H9 (cell line): ENCODE results near the gene LTF. TPM values are rescaled to one million over a fixed set of nuclear protein-coding genes. Genes with fewer than 3 reads are reported as not detected.

ENCODE experiments used
- DNase-seq: peaks from one replicate; pipeline ENCODE4 v3.0.0-alpha.2; 2017
- H2AFZ ChIP-seq: one replicate; pipeline ENCODE4 v1.6.1; 2013; ENCODE audit warnings: mild to moderate bottlenecking, low read length, control low read depth, moderate library complexity
- H2AK5ac ChIP-seq: 2 replicates; pipeline ENCODE4 v1.6.1; 2013; ENCODE audit warnings: low read length, control low read depth, mixed read lengths; ENCODE audit not compliant: insufficient read length
- H2BK120ac ChIP-seq: one replicate; pipeline ENCODE4 v1.6.1; 2013; ENCODE audit warnings: low read depth, mild to moderate bottlenecking, low read length, control low read depth, inconsistent platforms; ENCODE audit not compliant: poor library complexity, severe bottlenecking
- H2BK12ac ChIP-seq: 2 replicates; pipeline ENCODE4 v1.6.1; 2013; ENCODE audit warnings: low read length, control low read depth, mixed read lengths, low read depth; ENCODE audit not compliant: insufficient read length
- H2BK15ac ChIP-seq: 2 replicates; pipeline ENCODE4 v1.6.1; 2013; ENCODE audit warnings: low read depth, low read length, control low read depth
- H2BK20ac ChIP-seq: one replicate; pipeline ENCODE4 v1.6.1; 2013; ENCODE audit warnings: low read depth, mild to moderate bottlenecking, low read length, control low read depth, inconsistent platforms; ENCODE audit not compliant: poor library complexity, severe bottlenecking
- H2BK5ac ChIP-seq: 2 replicates; pipeline ENCODE4 v1.6.1; 2013; ENCODE audit warnings: low read length, control low read depth, mixed read lengths; ENCODE audit not compliant: insufficient read length
- H3K14ac ChIP-seq: 2 replicates; pipeline ENCODE4 v1.6.1; 2013; ENCODE audit warnings: low read length, control low read depth; ENCODE audit not compliant: insufficient read depth
- H3K18ac ChIP-seq: 2 replicates; pipeline ENCODE4 v1.6.1; 2013; ENCODE audit warnings: low read depth, mild to moderate bottlenecking, mixed read lengths, low read length, control low read depth; ENCODE audit not compliant: insufficient read length
- H3K23ac ChIP-seq: 2 replicates; pipeline ENCODE4 v1.6.1; 2013; ENCODE audit warnings: low read length, control low read depth, mixed read lengths, low read depth; ENCODE audit not compliant: insufficient read length
- H3K23me2 ChIP-seq: 2 replicates; pipeline ENCODE4 v1.6.1; 2013; ENCODE audit warnings: low read depth, mild to moderate bottlenecking, mixed read lengths, low read length, control low read depth; ENCODE audit not compliant: insufficient read length, poor library complexity, severe bottlenecking
- H3K27ac ChIP-seq: 2 replicates; pipeline ENCODE4 v1.5.1; 2013; ENCODE audit warnings: low read length, control low read depth, mixed read lengths, low read depth; ENCODE audit not compliant: insufficient read length
- H3K27me3 ChIP-seq: 2 replicates; pipeline ENCODE4 v1.6.1; 2013; ENCODE audit warnings: low read length, control low read depth, inconsistent platforms; ENCODE audit not compliant: insufficient read depth
- H3K4ac ChIP-seq: 2 replicates; pipeline ENCODE4 v1.6.1; 2013; ENCODE audit warnings: low read depth, mild to moderate bottlenecking, control low read depth, inconsistent platforms, low read length, moderate library complexity
- H3K4me1 ChIP-seq: 2 replicates; pipeline ENCODE4 v1.6.1; 2013; ENCODE audit warnings: low read length, control low read depth, inconsistent platforms; ENCODE audit not compliant: insufficient read depth
- H3K4me2 ChIP-seq: 2 replicates; pipeline ENCODE4 v1.6.1; 2013; ENCODE audit warnings: low read length, control low read depth, mixed read lengths; ENCODE audit not compliant: insufficient read length, insufficient read depth
- H3K56ac ChIP-seq: 2 replicates; pipeline ENCODE4 v1.6.1; 2013; ENCODE audit warnings: low read depth, mild to moderate bottlenecking, mixed read lengths, low read length, control low read depth; ENCODE audit not compliant: insufficient read length
- H3K79me1 ChIP-seq: 2 replicates; pipeline ENCODE4 v1.6.1; 2013; ENCODE audit warnings: low read depth, mild to moderate bottlenecking, moderate library complexity, low read length, control low read depth, inconsistent platforms; ENCODE audit not compliant: insufficient read depth, poor library complexity, severe bottlenecking
- H3K79me2 ChIP-seq: 2 replicates; pipeline ENCODE4 v1.6.1; 2013; ENCODE audit warnings: low read length, control low read depth, inconsistent platforms; ENCODE audit not compliant: insufficient read depth
- H3K9ac ChIP-seq: 2 replicates; pipeline ENCODE4 v1.6.1; 2013; ENCODE audit warnings: low read length, control low read depth, mixed read lengths; ENCODE audit not compliant: insufficient read length; ENCODE audit errors: extremely low read depth
- H3K9me3 ChIP-seq: one replicate; pipeline ENCODE4 v1.6.1; 2013; ENCODE audit warnings: low read depth, low read length, inconsistent platforms; ENCODE audit not compliant: control insufficient read depth
- H3T11ph ChIP-seq: one replicate; pipeline ENCODE4 v1.6.1; 2013; ENCODE audit warnings: mild to moderate bottlenecking, low read length, control low read depth, inconsistent platforms
- H4K20me1 ChIP-seq: one replicate; pipeline ENCODE4 v1.6.1; 2013; ENCODE audit not compliant: control insufficient read depth, insufficient read length, insufficient read depth
- H4K5ac ChIP-seq: 2 replicates; pipeline ENCODE4 v1.6.1; 2013; ENCODE audit warnings: low read depth, mild to moderate bottlenecking, mixed read lengths, low read length, control low read depth; ENCODE audit not compliant: insufficient read length
- H4K8ac ChIP-seq: replicated peaks from 2 replicates; pipeline ENCODE4 v1.6.1; 2013; ENCODE audit warnings: low read length, control low read depth, mixed read lengths, low read depth; ENCODE audit not compliant: insufficient read length
- H4K91ac ChIP-seq: 2 replicates; pipeline ENCODE4 v1.6.1; 2013; ENCODE audit warnings: low read depth, mild to moderate bottlenecking, moderate library complexity, mixed read lengths, low read length, control low read depth; ENCODE audit not compliant: insufficient read length
- H3K27ac Mint-ChIP-seq, 3 experiments: 2 replicates in 2 of 3; 3 replicates in 1 of 3; pipeline ENCODE4 v1.8.0; 2020 to 2021; ENCODE audit warnings: mixed read lengths in 3 of 3, mild to moderate bottlenecking in 1 of 3, moderate library complexity in 1 of 3
- H3K27me3 Mint-ChIP-seq: 2 replicates; pipeline ENCODE4 v1.8.0; 2021; ENCODE audit warnings: low read depth, mild to moderate bottlenecking, moderate library complexity, mixed read lengths
- H3K36me3 Mint-ChIP-seq, 3 experiments: 2 replicates in 2 of 3; 3 replicates in 1 of 3; pipeline ENCODE4 v1.8.0; 2020 to 2021; ENCODE audit warnings: low read depth in 3 of 3, mixed read lengths in 3 of 3; ENCODE audit not compliant: insufficient read depth in 1 of 3
- H3K4me1 Mint-ChIP-seq, 2 experiments: 2 replicates each; pipeline ENCODE4 v1.8.0; 2020; ENCODE audit warnings: mixed read lengths in 2 of 2
- H3K4me3 Mint-ChIP-seq, 2 experiments: 2 replicates in 1 of 2; 3 replicates in 1 of 2; pipeline ENCODE4 v1.8.0; 2020 to 2021; ENCODE audit warnings: mild to moderate bottlenecking in 2 of 2, mixed read lengths in 2 of 2, moderate library complexity in 1 of 2
- H3K9me3 Mint-ChIP-seq, 2 experiments: 2 replicates in 1 of 2; 3 replicates in 1 of 2; pipeline ENCODE4 v1.8.0; 2020; ENCODE audit warnings: mild to moderate bottlenecking in 2 of 2, mixed read lengths in 2 of 2, moderate library complexity in 1 of 2
- WGBS: extraction: QIAGEN DNeasy Blood & Tissue Kit; methylation state at CpG from one replicate; pipeline ENCODE4 v1.1.7; 2013; ENCODE audit warnings: missing lambda C conversion rate, low lambda C conversion rate, mixed read lengths; ENCODE audit not compliant: insufficient read length; ENCODE audit errors: extremely low coverage; 5-methylcytosine and 5-hydroxymethylcytosine counted together
- total RNA-seq: library from RNA; stranded (reverse); gene quantifications from 2 replicates; pipeline ENCODE4 v1.2.1, GENCODE V29; 2021
- TF ChIP-seq, protein P1 (sequence below): fragments of 200-600 bp; sonication (generic); conservative IDR thresholded peaks from 3 replicates; pipeline ENCODE4 v1.8.0; 2021; ENCODE audit warnings: antibody characterized with exemption, mild to moderate bottlenecking

Gene LTF
- total RNA-seq, 1 experiment from 2014 or later: not detected

DNA sequence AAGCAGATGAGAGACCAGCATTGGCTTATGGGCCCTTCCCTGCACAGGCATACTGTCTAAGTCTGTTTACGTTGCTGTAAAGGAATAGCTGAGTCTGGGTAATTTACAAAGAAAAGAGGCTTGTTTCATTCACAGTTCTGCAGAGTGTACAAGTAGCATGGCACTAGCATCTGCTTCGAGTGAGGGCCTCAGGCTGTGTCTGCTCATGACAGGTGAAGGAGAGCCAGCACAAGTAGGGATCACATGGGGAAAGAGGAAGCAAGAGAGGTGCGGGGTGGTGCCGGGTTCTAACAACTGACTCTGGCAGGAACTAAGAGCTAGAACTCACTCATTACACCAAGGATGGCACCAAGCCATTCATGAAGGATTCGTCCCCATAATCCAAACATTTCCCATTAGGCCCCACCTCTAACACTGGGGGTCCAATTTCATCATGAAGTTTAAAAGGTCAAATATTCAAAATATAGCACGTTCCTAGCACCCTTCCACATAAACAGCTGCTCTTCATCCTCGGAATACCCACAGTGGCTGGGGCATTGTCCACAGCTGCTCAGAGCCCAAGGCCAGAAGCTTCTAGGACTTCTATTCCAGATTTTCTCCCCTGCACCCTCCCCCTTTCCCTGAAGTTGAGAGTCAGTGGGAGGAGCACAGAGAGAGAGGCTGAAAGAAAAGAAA, 38.6 kb upstream of the LTF start:
- peak overlapping the region in 1 of 3 experiments; percentile 62; a peak in 3 of 7 replicates for H3K27ac Mint-ChIP-seq
- Histone ChIP-seq H4K5ac (no peak overlapping the region), H3K27ac (no peak overlapping the region), H3K18ac (no peak overlapping the region), H3K4me1 (peaks cover 18% of the 10 kb centered on the region), H2BK20ac (no peak overlapping the region), H3K9ac (no peak overlapping the region), H2BK12ac (no peak overlapping the region), H2AFZ (no peak overlapping the region), H4K8ac (no peak overlapping the region), H4K20me1 (no peaks in the 10 kb centered on the region), H2BK15ac (no peak overlapping the region), H3K56ac (no peak overlapping the region), H3K79me1 (no peaks in the 10 kb centered on the region), H3K14ac (no peak overlapping the region), H3K27me3 (no peaks in the 10 kb centered on the region), H2AK5ac (no peak overlapping the region), H3K23ac (no peak overlapping the region), H3K79me2 (no peaks in the 10 kb centered on the region), H3K4me2 (no peak overlapping the region), H4K91ac (no peak overlapping the region), H3K9me3 (no peaks in the 10 kb centered on the region), H3K4ac (no peak overlapping the region), H3T11ph (no peak overlapping the region), H3K23me2 (no peaks in the 10 kb centered on the region), H2BK120ac (no peak overlapping the region), H2BK5ac (no peak overlapping the region)
- peaks cover 29 to 46% of the 10 kb centered on the region in 2 experiments for H3K4me1 Mint-ChIP-seq
- no CpG with 5 or more reads among the region's 7 CpGs for WGBS
- peaks cover 0 to 2% of the 10 kb centered on the region in 2 experiments; a peak in 2 of 5 replicates for H3K9me3 Mint-ChIP-seq
- peaks cover 9% of the 10 kb centered on the region for H3K27me3 Mint-ChIP-seq
- peaks cover 0 to 3% (median 0%) of the 10 kb centered on the region in 3 experiments; a peak in 4 of 7 replicates for H3K36me3 Mint-ChIP-seq
- DNase-seq: no peak
- no peak overlapping the region for H3K4me3 Mint-ChIP-seq
- TF ChIP-seq, protein P1, sequence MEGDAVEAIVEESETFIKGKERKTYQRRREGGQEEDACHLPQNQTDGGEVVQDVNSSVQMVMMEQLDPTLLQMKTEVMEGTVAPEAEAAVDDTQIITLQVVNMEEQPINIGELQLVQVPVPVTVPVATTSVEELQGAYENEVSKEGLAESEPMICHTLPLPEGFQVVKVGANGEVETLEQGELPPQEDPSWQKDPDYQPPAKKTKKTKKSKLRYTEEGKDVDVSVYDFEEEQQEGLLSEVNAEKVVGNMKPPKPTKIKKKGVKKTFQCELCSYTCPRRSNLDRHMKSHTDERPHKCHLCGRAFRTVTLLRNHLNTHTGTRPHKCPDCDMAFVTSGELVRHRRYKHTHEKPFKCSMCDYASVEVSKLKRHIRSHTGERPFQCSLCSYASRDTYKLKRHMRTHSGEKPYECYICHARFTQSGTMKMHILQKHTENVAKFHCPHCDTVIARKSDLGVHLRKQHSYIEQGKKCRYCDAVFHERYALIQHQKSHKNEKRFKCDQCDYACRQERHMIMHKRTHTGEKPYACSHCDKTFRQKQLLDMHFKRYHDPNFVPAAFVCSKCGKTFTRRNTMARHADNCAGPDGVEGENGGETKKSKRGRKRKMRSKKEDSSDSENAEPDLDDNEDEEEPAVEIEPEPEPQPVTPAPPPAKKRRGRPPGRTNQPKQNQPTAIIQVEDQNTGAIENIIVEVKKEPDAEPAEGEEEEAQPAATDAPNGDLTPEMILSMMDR: no peak
